Limb (tissue), 2 donors: Measurements from ENCODE around the gene UBN1.

Experiments
- DNase-seq, 2 donors: peaks; one replicate each; pipeline ENCODE4 v3.0.0-alpha.2; 2016; ENCODE audit errors: extremely low spot score in 2 of 2

Gene UBN1

GRCh38 chr16:4859190-4859899 is 12.1 kb downstream of the UBN1 start:
- no peak for DNase-seq

- DNase-seq: no peak
Measured at GRCh38 chr16:4859900-4860255, 12.6 kb downstream of the UBN1 start.

GRCh38 chr16:4860727-4861342 is 13.6 kb downstream of the UBN1 start:
- no peak for DNase-seq

GRCh38 chr16:4862639-4863038 is 15.4 kb downstream of the UBN1 start:
- no peak for DNase-seq

- DNase-seq: no peak
Measured at GRCh38 chr16:4864728-4865127, 17.4 kb downstream of the UBN1 start.

GRCh38 chr16:4865231-4865860 is 18.1 kb downstream of the UBN1 start:
- DNase-seq: no peak

- DNase-seq: no peak
Measured at GRCh38 chr16:4866586-4866985, 19.3 kb downstream of the UBN1 start.

GRCh38 chr16:4868026-4868425 is 20.7 kb downstream of the UBN1 start:
- DNase-seq: no peak

GRCh38 chr16:4868535-4868934 is 21.3 kb downstream of the UBN1 start:
- DNase-seq: no peak

- no peak for DNase-seq
Measured at GRCh38 chr16:4869147-4869805, 22.0 kb downstream of the UBN1 start.

- no peak for DNase-seq
Measured at GRCh38 chr16:4870138-4870671, 22.9 kb downstream of the UBN1 start.

GRCh38 chr16:4871071-4871470 is 23.8 kb downstream of the UBN1 start:
- DNase-seq: no peak

GRCh38 chr16:4873091-4873490 is 25.8 kb downstream of the UBN1 start:
- no peak for DNase-seq

- DNase-seq: no peak
Measured at GRCh38 chr16:4874666-4875065, 27.4 kb downstream of the UBN1 start.

- no peak for DNase-seq
Measured at GRCh38 chr16:4876646-4877379, 29.5 kb downstream of the UBN1 start.

GRCh38 chr16:4877380-4877685 is 30.1 kb downstream of the UBN1 start:
- no peak for DNase-seq

GRCh38 chr16:4879049-4879448 is 31.8 kb downstream of the UBN1 start:
- no peak for DNase-seq

GRCh38 chr16:4880006-4880580 is 32.8 kb downstream of the UBN1 start:
- DNase-seq: no peak

GRCh38 chr16:4882000-4882632 is 34.8 kb downstream of the UBN1 start:
- peak; percentile 51 to 72 for DNase-seq

- DNase-seq: peak in 1 of 2 donors; percentile 4
Measured at GRCh38 chr16:4882633-4883285, 35.5 kb downstream of the UBN1 start.
